ENCODE results near the gene SMIM1.

The SMIM1 gene

GRCh38 chr1:3786468-3787348 is 14.2 kb downstream of the SMIM1 start:
- in situ Hi-C loops (cut with MboI; ENCODE audit: low sequenced_read_pairs, unreplicated experiment) = no loop called here
- no peak for DNase-seq (ENCODE audit: low spot score)
- TF ChIP-seq CTCF (IDR thresholded peaks at IDR 0.05; ENCODE audit: borderline replicate concordance, control extremely low read depth, extremely low read depth, insufficient read depth, missing control alignments) = no peak

GRCh38 chr1:3787349-3787715 is 14.8 kb downstream of the SMIM1 start:
- no peak for DNase-seq (ENCODE audit: low spot score)
- in situ Hi-C loops (cut with MboI; ENCODE audit: low sequenced_read_pairs, unreplicated experiment) = no loop called here
- TF ChIP-seq CTCF (IDR thresholded peaks at IDR 0.05; ENCODE audit: borderline replicate concordance, control extremely low read depth, extremely low read depth, insufficient read depth, missing control alignments) = no peak

- in situ Hi-C loops (cut with MboI; ENCODE audit: low sequenced_read_pairs, unreplicated experiment) = no loop called here
- no peak for TF ChIP-seq CTCF (IDR thresholded peaks at IDR 0.05; ENCODE audit: borderline replicate concordance, control extremely low read depth, extremely low read depth, insufficient read depth, missing control alignments)
- no peak for DNase-seq (ENCODE audit: low spot score)
These were observed 15.4 kb downstream of the SMIM1 start for GRCh38 chr1:3787745-3788605.

GRCh38 chr1:3788756-3789420 is 16.3 kb downstream of the SMIM1 start:
- in situ Hi-C loops (cut with MboI; ENCODE audit: low sequenced_read_pairs, unreplicated experiment) = no loop called here
- no peak for TF ChIP-seq CTCF (IDR thresholded peaks at IDR 0.05; ENCODE audit: borderline replicate concordance, control extremely low read depth, extremely low read depth, insufficient read depth, missing control alignments)
- no peak for DNase-seq (ENCODE audit: low spot score)

- TF ChIP-seq CTCF (IDR thresholded peaks at IDR 0.05; ENCODE audit: borderline replicate concordance, control extremely low read depth, extremely low read depth, insufficient read depth, missing control alignments) = no peak
- in situ Hi-C loops (cut with MboI; ENCODE audit: low sequenced_read_pairs, unreplicated experiment) = no loop called here
- DNase-seq (ENCODE audit: low spot score) = no peak
These were observed 17.1 kb downstream of the SMIM1 start for GRCh38 chr1:3789421-3790300.
